KBM-7 (cell line): ENCODE results near the gene LAMP5.

ENCODE experiments used
- DNase-seq: peaks from one replicate; pipeline ENCODE4 v3.0.0-alpha.2; 2015
- in situ Hi-C: fragments of 300-500 bp; cut with MboI; formaldehyde crosslinking; loops from 2 replicates; pipeline ENCODE4 v1.14.3; 2020; ENCODE audit warnings: low sequenced_read_pairs, low pct_unique_long_range_greater_than_20kb, mixed read lengths

Gene LAMP5

GRCh38 chr20:9520086-9520485 lies 5.7 kb downstream of the LAMP5 start:
- DNase-seq: no peak
- in situ Hi-C loops: no loop called here

- no peak for DNase-seq
- in situ Hi-C loops: no loop called here
These were observed 9.2 kb downstream of the LAMP5 start for GRCh38 chr20:9523636-9524035.

- no peak for DNase-seq
- in situ Hi-C loops: no loop called here
These were observed 17.2 kb downstream of the LAMP5 start for GRCh38 chr20:9531581-9531980.

GRCh38 chr20:9532069-9532838 lies 17.9 kb downstream of the LAMP5 start:
- in situ Hi-C loops: no loop called here
- no peak for DNase-seq

- DNase-seq: no peak
- in situ Hi-C loops: no loop called here
These were observed 19.6 kb downstream of the LAMP5 start for GRCh38 chr20:9534025-9534424.

GRCh38 chr20:9535449-9535848 lies 21.1 kb downstream of the LAMP5 start:
- in situ Hi-C loops: no loop called here

GRCh38 chr20:9543214-9543613 lies 28.8 kb downstream of the LAMP5 start:
- no peak for DNase-seq
- in situ Hi-C loops: no loop called here

More at GRCh38 chr20:9535449-9535848, 21.1 kb downstream of the LAMP5 start:
- no peak for DNase-seq

- in situ Hi-C loops: no loop called here
These were observed 35.9 kb downstream of the LAMP5 start for GRCh38 chr20:9550283-9550682.

GRCh38 chr20:9550871-9551270 lies 36.5 kb downstream of the LAMP5 start:
- in situ Hi-C loops: no loop called here
- no peak for DNase-seq

More at GRCh38 chr20:9550283-9550682, 35.9 kb downstream of the LAMP5 start:
- DNase-seq: no peak

- DNase-seq: no peak
These were observed 37.6 kb downstream of the LAMP5 start for GRCh38 chr20:9551808-9552550.

GRCh38 chr20:9555781-9556180 lies 41.4 kb downstream of the LAMP5 start:
- DNase-seq: no peak
- in situ Hi-C loops: no loop called here

More at GRCh38 chr20:9551808-9552550, 37.6 kb downstream of the LAMP5 start:
- in situ Hi-C loops: no loop called here

- in situ Hi-C loops: no loop called here
- no peak for DNase-seq
These were observed 43.0 kb downstream of the LAMP5 start for GRCh38 chr20:9557411-9557810.

- no peak for DNase-seq
- in situ Hi-C loops: no loop called here
These were observed 51.6 kb downstream of the LAMP5 start for GRCh38 chr20:9565910-9566550.

- DNase-seq: no peak
- in situ Hi-C loops: no loop called here
These were observed 52.6 kb downstream of the LAMP5 start for GRCh38 chr20:9566977-9567376.

GRCh38 chr20:9570612-9571011 lies 56.2 kb downstream of the LAMP5 start:
- no peak for DNase-seq
- in situ Hi-C loops: no loop called here

- DNase-seq: no peak
- in situ Hi-C loops: no loop called here
These were observed 57.4 kb downstream of the LAMP5 start for GRCh38 chr20:9571783-9572182.

- in situ Hi-C loops: no loop called here
- no peak for DNase-seq
These were observed 58.3 kb downstream of the LAMP5 start for GRCh38 chr20:9572670-9573069.

- in situ Hi-C loops: no loop called here
- DNase-seq: no peak
These were observed 59.2 kb downstream of the LAMP5 start for GRCh38 chr20:9573335-9574151.

- DNase-seq: no peak
- in situ Hi-C loops: no loop called here
These were observed 59.8 kb downstream of the LAMP5 start for GRCh38 chr20:9574181-9574580.
